Measurements from ENCODE around the gene CAMK2D.

CAMK2D gene

DNA sequence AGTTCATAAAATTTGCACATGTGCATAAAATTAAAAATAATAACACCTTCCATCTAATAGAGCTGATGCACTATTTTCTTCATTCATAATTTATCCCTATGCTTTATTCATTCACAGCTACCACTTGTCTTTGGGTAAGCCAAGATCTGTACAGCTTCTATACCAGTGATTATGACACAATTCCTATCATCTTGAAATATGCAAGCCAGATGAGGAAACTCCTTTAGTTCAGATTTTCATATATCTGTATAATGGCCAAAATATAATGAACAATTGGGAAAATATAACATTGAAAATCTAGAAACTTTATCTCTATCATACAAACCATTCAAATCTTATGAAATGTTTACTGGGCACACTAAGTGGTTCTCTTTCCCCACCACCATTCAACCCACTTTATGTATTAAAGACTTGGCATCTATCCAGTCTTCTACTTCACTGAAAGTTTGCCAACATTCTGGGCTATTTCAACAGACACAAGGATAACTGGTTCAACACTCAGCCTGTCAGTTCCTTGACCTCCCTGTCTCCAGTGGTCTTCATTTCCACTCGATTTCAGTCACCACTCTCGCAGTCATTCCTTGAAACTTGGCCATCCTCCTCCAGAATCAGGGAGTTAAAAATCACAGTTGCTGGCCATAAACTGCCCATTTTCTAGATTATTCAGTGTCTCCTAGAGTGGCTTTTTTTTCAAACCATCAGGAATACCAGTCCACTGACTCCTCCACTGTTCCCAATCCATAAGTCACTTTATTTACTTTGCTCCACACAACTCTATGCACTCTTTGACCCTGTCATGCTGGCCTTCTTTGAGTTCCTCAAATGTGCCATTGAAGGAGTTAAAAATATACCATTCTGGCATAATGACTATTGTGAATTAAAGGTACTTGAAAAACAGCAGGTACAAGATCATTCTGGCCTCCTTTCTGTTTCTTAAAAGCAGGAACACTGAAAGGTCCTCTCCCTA is 85.5 kb downstream of the CAMK2D start:
- DNase-seq (ENCODE audit: low read depth): peak; percentile 72
- TF ChIP-seq, protein P1, sequence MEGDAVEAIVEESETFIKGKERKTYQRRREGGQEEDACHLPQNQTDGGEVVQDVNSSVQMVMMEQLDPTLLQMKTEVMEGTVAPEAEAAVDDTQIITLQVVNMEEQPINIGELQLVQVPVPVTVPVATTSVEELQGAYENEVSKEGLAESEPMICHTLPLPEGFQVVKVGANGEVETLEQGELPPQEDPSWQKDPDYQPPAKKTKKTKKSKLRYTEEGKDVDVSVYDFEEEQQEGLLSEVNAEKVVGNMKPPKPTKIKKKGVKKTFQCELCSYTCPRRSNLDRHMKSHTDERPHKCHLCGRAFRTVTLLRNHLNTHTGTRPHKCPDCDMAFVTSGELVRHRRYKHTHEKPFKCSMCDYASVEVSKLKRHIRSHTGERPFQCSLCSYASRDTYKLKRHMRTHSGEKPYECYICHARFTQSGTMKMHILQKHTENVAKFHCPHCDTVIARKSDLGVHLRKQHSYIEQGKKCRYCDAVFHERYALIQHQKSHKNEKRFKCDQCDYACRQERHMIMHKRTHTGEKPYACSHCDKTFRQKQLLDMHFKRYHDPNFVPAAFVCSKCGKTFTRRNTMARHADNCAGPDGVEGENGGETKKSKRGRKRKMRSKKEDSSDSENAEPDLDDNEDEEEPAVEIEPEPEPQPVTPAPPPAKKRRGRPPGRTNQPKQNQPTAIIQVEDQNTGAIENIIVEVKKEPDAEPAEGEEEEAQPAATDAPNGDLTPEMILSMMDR (conservative IDR thresholded peaks at IDR 0.05; ENCODE audit: low read depth, low read length): no peak
- no peak overlapping the region for H3K4me3 ChIP-seq (ENCODE audit: low read depth, low read length)

DNA sequence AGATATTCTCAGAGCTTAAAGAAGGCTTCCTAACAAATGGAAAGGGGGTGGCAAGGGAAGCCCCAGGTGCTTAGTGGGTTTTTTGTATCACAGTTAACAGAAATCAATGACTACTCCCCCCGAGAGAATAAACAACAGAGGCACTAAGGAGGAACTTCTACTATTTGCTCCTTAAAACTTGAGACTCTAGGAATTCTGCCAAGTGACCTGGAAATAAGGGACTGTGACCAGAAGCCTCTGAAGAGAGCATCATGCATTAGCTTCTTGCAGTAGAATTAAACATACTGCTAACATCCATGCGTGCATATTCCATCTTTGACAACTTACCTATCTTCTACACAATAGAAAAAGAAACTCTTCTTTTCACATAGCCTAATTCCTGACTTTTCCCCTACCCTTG is 86.8 kb downstream of the CAMK2D start:
- no peak for DNase-seq (ENCODE audit: low read depth)
- TF ChIP-seq, protein P1 (conservative IDR thresholded peaks at IDR 0.05; ENCODE audit: low read depth, low read length): no peak
- H3K4me3 ChIP-seq (ENCODE audit: low read depth, low read length): no peak overlapping the region

DNA sequence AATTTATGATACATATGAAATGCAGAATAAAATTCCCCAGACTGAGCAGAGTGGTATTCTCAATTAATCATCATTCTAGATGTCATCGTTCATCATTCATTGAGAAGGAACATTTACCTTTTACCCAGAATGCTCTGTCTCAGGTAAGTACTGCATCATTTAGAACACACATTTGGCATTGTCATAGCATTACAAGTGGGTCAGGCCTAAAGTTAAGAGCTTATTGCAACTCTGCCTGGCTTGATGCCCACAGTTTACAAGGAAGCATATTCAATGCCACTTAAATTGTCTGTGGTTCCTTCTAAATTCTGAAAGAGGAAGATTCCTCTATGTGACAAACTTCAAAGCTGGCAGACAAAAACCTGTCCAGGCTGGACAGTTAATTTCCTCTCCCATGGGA is 87.3 kb downstream of the CAMK2D start:
- TF ChIP-seq, protein P1 (conservative IDR thresholded peaks at IDR 0.05; ENCODE audit: low read depth, low read length): no peak
- DNase-seq (ENCODE audit: low read depth): no peak
- no peak overlapping the region for H3K4me3 ChIP-seq (ENCODE audit: low read depth, low read length)

DNA sequence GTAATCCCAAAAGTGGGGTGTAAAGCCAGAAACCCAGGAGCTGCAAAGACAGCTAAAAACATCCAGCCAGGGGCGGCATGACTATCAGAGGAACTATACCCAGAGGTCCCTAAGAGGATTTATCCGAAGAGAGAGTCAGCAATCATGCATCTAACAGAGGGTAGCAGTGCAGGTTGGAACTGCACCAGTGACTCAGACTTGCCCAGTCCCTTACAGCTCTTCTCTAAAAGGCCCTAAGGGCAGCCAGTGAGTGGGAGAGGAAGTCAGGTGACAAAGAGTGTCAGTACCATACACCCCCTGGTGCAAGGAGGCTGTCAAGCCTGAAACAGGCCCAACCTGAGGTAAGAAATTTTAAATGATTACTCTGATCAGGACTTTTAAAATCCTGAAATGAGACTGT is 88.1 kb downstream of the CAMK2D start:
- no peak overlapping the region for H3K4me3 ChIP-seq (ENCODE audit: low read depth, low read length)
- DNase-seq (ENCODE audit: low read depth): peak; percentile 21
- TF ChIP-seq, protein P1 (conservative IDR thresholded peaks at IDR 0.05; ENCODE audit: low read depth, low read length): no peak

DNA sequence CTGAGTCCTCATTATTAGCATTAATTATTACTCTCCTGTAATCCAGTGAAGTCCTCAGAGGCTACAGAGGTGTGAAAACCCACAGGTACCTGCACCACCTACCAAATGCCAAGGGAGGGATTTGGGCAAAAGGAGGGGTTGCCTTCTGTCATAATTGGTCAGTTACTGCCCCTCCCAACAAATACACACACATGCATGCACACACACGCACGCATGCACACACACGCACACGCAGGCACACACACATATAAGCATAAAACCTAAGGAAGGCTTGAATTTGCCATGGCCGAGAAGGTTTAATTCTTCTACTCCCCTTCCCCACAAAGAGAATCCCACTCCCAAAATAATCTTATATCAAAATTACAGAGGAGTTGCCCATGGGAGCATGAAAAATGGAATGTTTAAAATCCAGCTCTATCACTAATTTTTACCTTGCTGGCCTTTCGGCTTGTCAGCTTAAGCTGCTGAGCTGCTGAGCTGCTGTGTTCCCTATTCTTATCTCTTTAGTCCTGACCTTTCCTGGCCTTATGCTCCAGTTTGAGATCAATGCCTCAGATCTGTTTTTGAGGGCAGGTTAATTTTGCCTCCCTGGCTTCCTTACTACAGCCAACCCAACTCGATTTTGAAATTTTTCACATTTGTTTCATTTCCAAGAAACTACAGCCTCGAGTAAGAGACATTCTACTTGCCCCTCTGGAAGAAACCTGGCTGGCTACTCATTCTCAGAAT is 95.0 kb downstream of the CAMK2D start:
- no peak for DNase-seq (ENCODE audit: low read depth)
- TF ChIP-seq, protein P1 (conservative IDR thresholded peaks at IDR 0.05; ENCODE audit: low read depth, low read length): no peak
- H3K4me3 ChIP-seq (ENCODE audit: low read depth, low read length): no peak overlapping the region

DNA sequence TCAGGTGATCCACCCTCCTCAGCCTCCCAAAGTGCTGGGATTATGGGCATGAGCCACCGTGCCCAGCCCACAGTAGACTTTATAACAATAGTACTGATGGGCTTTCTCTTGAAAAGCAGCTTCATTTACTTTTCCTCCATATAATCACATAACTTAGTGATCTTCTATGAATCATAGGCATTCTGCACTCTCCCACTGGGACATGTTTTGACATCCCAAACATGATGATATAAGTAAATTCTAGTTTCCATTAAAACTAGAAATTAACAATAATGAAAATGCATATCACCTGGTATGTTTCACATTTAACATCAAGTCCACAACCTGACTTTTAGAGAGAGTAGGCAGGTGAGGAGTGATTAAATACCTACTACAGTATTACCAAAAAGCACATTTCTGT is 96.5 kb downstream of the CAMK2D start:
- DNase-seq (ENCODE audit: low read depth): no peak
- TF ChIP-seq, protein P1 (conservative IDR thresholded peaks at IDR 0.05; ENCODE audit: low read depth, low read length): no peak
- H3K4me3 ChIP-seq (ENCODE audit: low read depth, low read length): no peak overlapping the region
